GM19239 (cell line): Measurements from ENCODE around the gene MBD3L4.

Source experiments
- DNase-seq: peaks from one replicate; pipeline ENCODE4 v3.0.0; 2011; ENCODE audit warnings: low spot score; ENCODE audit not compliant: insufficient read length
- FAIRE-seq: peaks from 2 replicates; lab custom pipeline; 2011; peaks lifted over from hg19 to GRCh38; lab: Jason Lieb, UNC

MBD3L4 gene

GRCh38 chr19:6987850-6988249 is 52.1 kb downstream of the MBD3L4 start:
- no peak for FAIRE-seq
- DNase-seq = no peak
